NCI-H748 treated with DMSO at 0.1 percent for 48 hours (cell line): ENCODE results near the gene SYNE1.
"Not testable (repeated sequence)": the region's sequence is repeated elsewhere in the genome, so short reads cannot be mapped to it uniquely, and the experiment has no call there.

Source experiments
- DNase-seq: peaks from one replicate; lab custom pipeline; 2025; lab: John Stamatoyannopoulos, UW

SYNE1 gene

DNA sequence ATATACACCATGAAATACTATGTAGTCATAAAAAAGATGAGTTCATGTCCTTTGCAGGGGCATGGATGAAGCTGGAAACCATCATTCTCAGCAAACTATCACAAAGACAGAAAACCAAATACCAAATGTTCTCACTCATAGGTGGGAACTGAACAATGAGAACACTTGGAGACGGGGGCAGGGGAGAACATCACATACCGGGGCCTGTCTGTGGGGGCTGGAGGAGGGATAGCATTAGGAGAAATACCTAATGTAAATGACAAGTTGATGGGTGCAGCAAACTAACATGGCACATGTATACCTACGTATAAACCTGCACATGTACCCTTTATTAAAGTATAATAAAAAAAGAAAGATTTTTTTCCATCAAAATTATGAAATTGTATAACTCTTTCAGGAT is 22.4 kb downstream of the SYNE1 start:
- DNase-seq: not testable (repeated sequence)

DNA sequence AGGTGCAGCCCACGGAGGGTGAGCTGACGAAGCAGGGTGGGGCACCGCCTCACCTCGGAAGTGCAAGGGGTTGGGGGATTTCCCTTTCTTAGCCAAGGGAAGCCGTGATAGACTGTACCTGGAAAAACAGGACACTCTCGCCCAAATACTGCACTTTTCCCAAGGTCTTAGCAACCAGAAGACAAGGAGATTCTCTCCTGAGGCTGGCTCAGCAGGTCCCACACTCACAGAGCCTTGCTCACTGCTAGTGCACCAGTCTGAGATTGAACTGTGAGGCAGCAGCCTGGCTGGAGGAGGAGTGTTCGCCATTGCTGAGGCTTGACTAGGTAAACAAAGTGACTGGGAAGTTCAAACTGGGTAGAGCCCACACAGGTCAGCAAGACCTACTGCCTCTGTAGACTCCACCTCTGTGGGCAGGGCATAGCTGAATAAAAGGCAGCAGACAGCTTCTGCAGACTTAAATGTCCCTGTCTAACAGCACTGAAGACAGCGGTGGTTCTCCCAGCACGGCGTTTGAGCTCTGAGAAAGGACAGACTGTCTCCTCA is 28.0 kb downstream of the SYNE1 start:
- no peak for DNase-seq

DNA sequence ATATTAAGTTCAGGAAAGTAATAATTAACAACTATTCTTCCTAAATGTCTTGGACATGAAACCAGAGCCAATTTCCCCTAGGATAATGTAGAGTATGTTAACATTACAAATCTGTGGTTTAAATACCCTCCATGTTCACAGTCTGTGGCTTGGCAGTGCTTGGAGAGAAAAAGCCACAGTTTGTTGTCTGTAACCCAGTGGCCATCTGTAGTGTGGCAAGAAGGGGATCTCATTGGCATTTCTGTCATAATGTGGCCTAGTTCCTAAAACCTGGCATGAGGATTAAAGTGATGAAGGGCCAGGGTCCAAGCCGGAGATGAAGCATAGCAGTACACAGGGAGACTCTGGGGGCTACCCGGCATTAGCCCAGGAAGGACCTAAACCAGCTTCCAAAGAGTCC is 31.2 kb downstream of the SYNE1 start:
- DNase-seq: no peak

DNA sequence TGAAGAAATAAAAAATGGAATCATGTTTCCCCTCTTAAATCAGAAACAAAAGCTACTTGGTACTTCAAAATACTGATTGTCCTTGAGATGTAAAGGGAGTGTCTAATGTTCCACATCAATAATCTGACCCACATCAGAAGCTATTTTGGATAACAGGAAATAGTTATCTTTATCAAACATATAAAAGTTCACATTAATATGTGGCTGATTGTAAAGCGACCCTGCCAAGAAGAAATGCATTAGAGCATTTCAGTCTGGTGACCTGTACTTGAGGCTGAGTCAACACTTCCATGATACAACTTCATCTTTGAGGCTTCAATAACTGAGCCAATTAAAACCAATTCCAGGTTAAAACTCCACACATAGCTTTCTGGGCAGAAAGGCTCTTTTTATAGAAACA is 31.8 kb downstream of the SYNE1 start:
- no peak for DNase-seq

GRCh38 chr6:152603911-152604310 is 33.3 kb downstream of the SYNE1 start:
- DNase-seq: no peak

- no peak for DNase-seq
Measured at GRCh38 chr6:152600022-152600421, 37.1 kb downstream of the SYNE1 start.

- DNase-seq: no peak
Measured at GRCh38 chr6:152598901-152599537, 38.1 kb downstream of the SYNE1 start.

GRCh38 chr6:152598421-152598820 is 38.7 kb downstream of the SYNE1 start:
- DNase-seq: no peak

DNA sequence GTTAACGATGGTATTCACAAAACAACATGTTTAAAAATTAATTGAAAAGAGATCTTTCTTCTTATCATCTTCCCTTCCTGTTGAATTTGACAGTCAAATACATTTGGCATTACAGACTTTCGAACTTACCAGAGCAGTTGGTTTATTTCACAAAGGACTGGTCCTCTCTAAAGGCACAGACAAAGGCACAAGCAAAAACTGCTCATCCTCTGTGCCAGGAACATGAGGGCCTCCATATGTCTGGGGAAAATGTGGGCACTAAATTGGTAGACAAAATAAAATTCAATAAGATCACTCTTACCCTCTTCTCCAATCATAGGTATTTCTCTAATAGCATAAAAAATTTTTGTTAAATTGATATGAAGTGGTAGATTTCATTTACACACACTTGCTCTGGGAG is 40.4 kb downstream of the SYNE1 start:
- no peak for DNase-seq

GRCh38 chr6:152595499-152595898 is 41.7 kb downstream of the SYNE1 start:
- DNase-seq: no peak

DNA sequence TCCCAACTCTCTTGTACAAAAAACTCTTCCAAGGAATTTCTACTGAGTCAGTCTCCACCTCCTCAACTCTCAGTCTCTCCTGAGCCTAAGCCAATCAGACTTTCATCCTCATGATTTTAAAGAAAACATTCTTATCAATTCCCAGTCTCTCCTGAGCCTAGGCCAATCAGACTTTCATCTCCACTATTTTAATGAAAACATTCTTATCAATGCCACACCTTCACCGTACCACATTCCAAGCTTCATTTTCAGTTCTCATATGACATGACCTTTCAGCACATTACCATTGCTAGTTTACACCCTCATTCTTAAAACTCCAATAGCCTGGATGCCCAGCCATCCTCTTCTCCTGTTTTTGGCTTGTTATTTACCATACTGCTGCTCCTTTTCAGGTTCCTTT is 42.5 kb downstream of the SYNE1 start:
- DNase-seq: no peak

- DNase-seq: no peak
Measured at GRCh38 chr6:152588456-152588855, 48.7 kb downstream of the SYNE1 start.

GRCh38 chr6:152587473-152587872 is 49.7 kb downstream of the SYNE1 start:
- DNase-seq: no peak

DNA sequence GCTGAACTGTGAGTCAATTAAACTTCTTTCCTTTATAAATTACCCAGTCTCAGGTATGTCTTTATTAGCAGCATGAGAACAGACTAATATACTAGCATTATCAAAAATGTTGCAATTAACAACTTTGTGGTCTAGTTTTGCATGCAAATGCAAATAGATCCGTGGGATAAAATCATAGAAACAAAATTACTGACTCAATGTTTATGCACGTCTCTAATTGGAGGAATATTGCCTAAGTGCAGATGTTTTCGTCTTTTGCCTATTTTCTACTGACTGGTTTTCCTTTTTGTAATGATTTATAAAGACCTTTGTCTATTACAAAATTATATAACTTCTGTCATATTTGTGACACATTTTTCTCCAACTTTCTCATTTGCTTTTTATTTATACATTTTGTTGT is 51.9 kb downstream of the SYNE1 start:
- DNase-seq: no peak

DNA sequence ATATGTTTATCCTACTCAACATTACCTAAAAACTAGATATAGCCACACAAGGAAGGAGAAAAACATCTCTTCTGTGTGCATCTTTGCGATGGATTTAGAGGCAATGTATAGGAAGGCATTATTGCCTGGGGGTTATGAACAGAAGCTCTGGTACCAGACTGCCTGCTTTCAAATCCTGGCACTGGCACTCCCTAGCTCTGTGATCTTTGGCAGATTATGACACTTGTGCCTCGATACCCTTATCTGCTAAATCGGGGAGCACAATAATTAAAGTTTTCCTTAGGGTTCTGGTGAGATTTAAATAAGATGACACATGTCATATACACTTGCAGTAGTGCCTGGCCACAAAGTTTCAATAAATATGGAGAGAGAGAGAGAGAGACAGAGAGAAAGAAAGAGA is 53.3 kb downstream of the SYNE1 start:
- DNase-seq: no peak

- DNase-seq: no peak
Measured at GRCh38 chr6:152576525-152576924, 60.6 kb downstream of the SYNE1 start.

DNA sequence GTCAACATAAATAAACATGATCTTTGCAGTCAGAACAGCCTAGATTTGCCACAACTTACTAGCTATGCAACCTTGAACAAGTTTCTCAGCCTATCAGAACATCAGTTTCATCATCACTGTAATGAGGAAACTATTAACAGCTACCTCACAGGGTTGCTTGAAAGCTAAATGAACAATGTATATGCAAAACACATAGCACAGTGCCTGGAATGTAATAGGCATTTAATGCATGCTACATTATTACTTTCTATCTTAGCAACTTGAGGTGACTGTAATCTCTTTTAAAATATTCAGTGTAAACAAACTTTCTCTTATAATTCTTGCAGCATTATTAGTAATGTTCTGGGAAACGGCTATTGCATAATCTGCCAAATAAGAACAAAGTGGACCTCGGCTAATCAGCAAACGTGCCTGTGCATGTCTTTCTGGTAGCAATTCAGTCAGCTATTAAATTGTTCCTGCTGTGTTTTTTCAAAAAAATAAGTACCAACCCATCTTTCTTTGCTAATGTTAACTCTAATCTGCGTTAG is 61.5 kb downstream of the SYNE1 start:
- no peak for DNase-seq

DNA sequence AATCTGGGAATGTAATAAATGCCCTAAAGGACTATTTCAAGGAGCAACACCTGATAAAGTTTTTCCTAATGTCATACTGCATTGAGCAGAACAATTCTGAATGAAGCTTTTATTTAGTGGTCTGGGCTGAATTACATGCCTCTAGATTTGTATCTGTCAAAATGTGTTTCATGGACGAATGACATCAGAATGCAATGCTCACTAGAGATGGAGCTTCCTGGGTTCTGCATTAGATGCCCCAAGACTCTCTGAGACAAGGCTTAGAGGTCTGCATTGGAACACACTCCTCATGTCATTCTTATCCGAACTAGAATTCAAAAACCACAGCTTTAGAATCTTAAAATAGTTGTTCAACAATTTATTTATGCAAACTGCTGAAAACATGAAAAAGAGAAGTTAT is 62.0 kb downstream of the SYNE1 start:
- no peak for DNase-seq

DNA sequence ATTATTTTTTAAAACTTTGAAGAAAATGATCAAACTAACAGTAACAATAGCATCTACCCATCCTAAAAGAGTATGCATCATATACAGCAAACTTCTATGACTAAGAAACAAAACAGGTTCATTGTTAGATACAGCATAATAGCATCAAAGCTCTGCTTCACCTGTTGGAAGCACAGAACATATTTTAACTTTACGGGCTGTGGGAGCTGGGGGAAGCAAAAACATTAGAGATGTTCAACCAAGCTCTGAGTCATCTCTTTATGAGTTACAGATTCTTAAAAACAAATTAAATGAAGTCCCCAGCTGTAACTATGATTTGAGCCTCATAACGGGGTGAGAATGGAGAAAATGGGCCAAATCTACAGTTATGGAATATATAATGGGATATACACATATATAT is 63.4 kb downstream of the SYNE1 start:
- no peak for DNase-seq

DNA sequence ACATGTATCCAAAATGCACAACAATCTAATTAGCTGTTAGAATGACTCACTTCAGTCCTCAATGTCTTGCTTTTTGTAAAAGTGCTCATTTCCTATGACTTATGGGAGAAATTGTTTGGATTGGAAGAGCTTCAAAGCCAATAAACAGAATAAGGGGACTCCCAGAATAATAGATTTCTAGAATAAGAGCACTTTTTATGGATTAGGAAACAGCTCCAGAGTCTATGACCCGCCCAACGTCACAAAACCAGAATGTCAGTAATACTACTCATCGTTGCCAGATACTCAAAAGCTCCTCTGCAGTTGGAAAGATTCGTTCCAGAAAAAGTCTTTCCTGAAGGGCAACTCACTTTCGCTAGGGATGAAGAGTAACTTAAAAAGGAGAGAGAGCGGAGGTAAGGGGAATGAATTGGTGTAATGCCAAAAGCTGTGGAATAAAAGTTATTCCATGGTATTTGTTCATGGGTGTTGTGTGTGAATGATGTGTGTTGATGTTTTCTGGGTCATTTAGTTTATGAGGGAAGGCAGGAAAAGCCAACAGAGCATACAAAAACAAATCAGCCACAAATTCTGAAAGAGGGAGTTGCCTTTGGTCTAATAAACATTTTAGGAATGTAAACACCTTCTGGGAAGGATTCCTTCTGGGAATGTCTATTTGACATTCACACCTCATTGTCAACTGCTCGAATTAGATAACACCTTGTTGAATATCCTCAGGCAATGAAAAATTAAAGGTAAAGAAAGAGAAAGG is 64.6 kb downstream of the SYNE1 start:
- no peak for DNase-seq

- no peak for DNase-seq
Measured at GRCh38 chr6:152571943-152572337, 65.2 kb downstream of the SYNE1 start.

DNA sequence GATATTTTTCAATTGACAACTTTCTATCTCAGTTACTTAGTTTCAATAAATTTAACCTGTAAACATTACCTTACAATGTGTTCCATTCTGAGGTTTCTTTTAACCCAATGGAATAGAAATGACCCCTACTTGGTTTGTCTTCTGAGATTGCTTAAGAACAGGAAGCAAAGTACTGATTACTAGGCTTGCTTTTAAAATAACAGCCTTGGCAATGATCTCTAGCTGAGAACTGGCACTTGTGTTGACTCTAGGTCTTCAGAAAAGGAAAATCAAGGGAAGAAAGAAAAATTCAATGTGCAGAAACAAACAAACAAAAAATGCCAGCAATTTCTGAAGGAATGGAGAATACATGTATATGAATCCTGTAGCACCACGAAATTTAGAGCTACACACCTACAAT is 66.1 kb downstream of the SYNE1 start:
- DNase-seq: no peak

GRCh38 chr6:152566103-152566875 is 70.9 kb downstream of the SYNE1 start:
- DNase-seq: no peak
